GM10847 (cell line): ENCODE measurements around the gene PHLPP1.

Source experiments
- POLR2A ChIP-seq: IDR thresholded peaks from 2 replicates; pipeline ENCODE4 v1.6.1; 2011; ENCODE audit not compliant: insufficient read length; ENCODE audit errors: extremely low read depth

PHLPP1 gene

GRCh38 chr18:62715436-62715758 lies at the start of gene PHLPP1:
TSS of gene PHLPP1 (plus strand) at chr18:62715541. CDS start at chr18:62715684, 143 bp downstream.
- no peak for TF ChIP-seq POLR2A

DNA sequence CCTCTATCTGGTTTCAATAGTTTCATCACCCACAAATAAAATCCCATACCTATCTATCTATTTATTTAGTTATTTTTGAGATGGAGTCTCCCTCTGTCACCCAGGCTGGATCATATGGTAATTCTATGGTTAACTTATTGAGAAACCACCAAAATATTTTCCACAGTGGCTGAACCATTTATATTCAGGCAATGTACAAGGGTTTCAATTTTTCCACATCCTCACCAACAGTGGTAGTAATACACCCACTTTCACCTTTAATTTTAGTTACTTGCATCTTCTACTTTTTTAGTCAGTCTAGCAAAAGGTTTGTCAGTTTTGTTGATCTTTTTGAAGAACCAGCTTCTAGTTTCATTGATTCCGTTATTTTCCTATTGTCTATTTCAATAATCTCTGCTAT lies 46.1 kb upstream of the PHLPP1 start:
- no peak for TF ChIP-seq POLR2A

GRCh38 chr18:62670573-62670972 lies 44.8 kb upstream of the PHLPP1 start:
- no peak for TF ChIP-seq POLR2A

GRCh38 chr18:62672600-62672999 lies 42.7 kb upstream of the PHLPP1 start:
- no peak for TF ChIP-seq POLR2A

DNA sequence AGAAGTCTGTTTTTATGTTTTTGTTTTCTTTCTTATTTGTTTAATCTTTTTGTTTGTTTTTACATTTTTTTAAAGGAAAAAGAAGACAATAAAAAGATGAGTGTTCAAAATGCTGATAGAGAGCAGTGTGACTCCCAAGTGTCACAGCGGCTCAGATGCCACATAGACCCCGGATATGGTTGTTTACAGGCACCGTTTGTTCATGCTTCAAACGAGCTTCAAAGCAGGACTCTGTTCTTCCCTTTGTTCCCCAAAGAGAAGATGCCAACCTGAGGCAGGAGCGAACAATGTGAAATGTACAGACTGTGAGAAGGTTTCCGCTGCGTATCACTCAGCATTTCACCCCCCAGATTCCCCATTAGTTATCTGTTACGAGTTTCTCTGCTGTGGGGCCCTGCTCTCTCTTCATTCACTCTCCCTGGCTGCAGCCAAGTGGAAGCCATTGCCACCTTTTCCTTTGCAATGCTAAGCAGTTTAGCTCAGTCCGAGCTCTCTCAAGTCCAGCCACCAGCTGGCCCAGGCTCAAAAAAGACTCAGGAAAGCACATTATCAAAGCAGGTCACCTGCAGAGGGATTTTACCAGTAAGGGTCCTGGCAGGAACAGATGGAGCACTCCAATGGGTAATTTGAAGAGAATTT lies 36.4 kb upstream of the PHLPP1 start:
- TF ChIP-seq POLR2A: no peak

GRCh38 chr18:62682371-62682770 lies 33.0 kb upstream of the PHLPP1 start:
- TF ChIP-seq POLR2A: no peak

- TF ChIP-seq POLR2A: no peak
Observed at GRCh38 chr18:62683935-62684334, 31.4 kb upstream of the PHLPP1 start.

- no peak for TF ChIP-seq POLR2A
Observed at GRCh38 chr18:62688743-62689317, 26.5 kb upstream of the PHLPP1 start.

- no peak for TF ChIP-seq POLR2A
Observed at GRCh38 chr18:62690236-62690815, 25.0 kb upstream of the PHLPP1 start.

DNA sequence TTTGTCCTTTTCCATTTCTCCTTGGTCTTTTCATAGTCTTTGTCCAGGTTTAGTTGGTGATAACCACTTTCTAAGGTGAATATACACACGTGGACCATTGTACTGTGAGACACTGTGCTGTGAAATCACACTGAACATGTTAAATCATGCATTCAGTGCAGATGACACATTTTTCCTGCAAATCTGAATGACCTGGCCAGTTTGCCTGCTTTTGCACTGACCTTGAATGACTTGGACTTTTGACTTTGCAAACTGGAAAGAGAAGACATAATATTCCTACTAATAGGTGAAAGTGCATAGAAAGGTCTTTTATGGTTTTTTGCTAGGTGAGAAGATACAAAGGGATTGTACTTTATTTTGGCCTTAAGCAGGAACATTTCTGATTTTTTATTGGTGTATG lies 21.7 kb upstream of the PHLPP1 start:
- TF ChIP-seq POLR2A: no peak

DNA sequence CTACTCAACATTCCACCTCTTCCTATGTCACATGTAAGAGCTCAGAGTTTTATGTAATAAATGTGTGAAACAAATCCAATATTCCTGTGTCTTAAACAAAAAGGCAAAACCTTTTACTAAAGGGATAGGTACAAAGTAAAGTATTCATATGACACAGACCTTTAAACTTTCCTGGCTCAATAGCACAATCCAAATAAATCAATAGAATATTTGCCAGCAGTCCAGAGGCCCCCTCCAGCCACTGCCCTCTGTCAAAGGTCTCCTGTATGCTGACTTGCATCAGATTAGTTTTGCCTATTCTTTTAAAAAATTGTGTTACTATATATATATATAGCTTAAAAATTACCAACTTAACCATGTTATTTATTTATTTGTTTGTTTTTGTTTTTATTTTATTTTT lies 17.7 kb upstream of the PHLPP1 start:
- TF ChIP-seq POLR2A: no peak

- no peak for TF ChIP-seq POLR2A
Observed at GRCh38 chr18:62702259-62702658, 13.1 kb upstream of the PHLPP1 start.

DNA sequence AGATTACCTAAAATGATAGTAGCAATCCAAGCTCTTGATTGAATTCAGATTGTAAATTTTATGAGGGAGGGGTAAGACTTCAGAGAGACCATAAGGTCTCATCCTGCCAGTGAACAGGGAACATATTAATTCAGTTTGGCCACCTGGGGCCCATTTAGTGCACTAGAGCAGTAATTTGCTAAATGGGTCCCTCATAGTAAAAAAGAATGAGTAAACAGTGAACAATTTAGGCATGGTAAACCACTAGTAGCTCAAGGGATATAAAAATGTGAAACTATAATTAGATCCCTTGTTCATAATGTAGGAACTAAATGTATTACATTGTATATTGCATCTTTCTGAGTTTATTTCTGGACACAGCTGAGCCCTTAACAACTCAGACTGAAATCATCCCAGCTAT lies 4.9 kb upstream of the PHLPP1 start:
- TF ChIP-seq POLR2A: no peak

GRCh38 chr18:62711781-62712180 lies 3.6 kb upstream of the PHLPP1 start:
- no peak for TF ChIP-seq POLR2A

DNA sequence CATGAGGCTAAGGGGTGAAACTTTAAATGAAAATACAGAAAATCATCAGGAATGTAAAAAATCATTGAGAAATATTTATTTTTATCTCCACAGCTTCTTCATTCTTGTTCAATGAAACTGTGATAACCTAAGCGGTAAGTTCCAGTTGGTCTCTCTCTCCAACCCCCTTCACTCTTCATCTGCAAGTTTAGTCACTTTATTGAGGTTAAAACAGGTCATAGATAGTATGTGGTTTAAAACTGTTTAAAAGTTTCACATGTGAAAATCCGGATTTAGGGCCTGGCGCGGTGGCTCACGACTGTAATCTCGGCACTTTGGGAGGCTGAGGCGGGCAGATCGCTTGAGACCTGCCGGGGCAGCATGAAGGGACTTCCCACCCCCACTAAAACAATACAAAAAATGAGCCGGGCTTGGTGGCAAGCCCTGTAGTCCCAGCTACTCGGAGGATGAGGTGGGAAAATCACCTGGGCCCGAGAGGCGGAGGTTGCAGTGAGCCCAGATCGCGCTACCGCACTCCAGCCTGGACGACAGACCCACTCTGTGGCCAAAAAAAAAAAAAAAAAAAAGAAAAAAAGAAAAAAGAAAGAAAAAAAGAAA lies 1.6 kb upstream of the PHLPP1 start:
- TF ChIP-seq POLR2A: no peak

- TF ChIP-seq POLR2A: no peak
Observed at GRCh38 chr18:62714671-62715435, 488 bp upstream of the PHLPP1 start.
